ENCODE measurements around the gene ATF7. TPM values are rescaled to one million over a fixed set of nuclear protein-coding genes. Genes with fewer than 3 reads are reported as not detected.

Gene ATF7
- total RNA-seq, 4 donors from 2014 or later = 12.5 to 28.0 (median 20.6) TPM

GRCh38 chr12:53466640-53467039, 159.5 kb downstream of the ATF7 start:
- Histone ChIP-seq H3K4me3 (no peak overlapping the region), H3K27me3 (no peaks in the 10 kb centered on the region), H3K36me3 (peaks cover 65 to 100% (median 87%) of the 10 kb centered on the region in 3 donors), H3K9me3 (no peaks in the 10 kb centered on the region), H3K27ac (no peak overlapping the region), H3K4me1 (peaks cover 0 to 58% (median 22%) of the 10 kb centered on the region in 3 donors)
- no peak for DNase-seq
- TF ChIP-seq CTCF (IDR thresholded peaks at IDR 0.05) = no peak
- no peak for TF ChIP-seq POLR2A (IDR thresholded peaks at IDR 0.05)
- 35 to 46% methylated on average over 4 of the region's 4 CpGs for WGBS, 2 donors
- intact Hi-C loops (cut with DNase I) = no loop called here

- Histone ChIP-seq H3K4me1 (peaks cover 0 to 67% (median 25%) of the 10 kb centered on the region in 3 donors), H3K9me3 (no peaks in the 10 kb centered on the region), H3K27me3 (no peaks in the 10 kb centered on the region), H3K36me3 (peaks cover 75 to 100% (median 87%) of the 10 kb centered on the region in 3 donors), H3K4me3 (no peak overlapping the region), H3K27ac (peak overlapping the region in 1 of 4 donors; percentile 4)
- TF ChIP-seq POLR2A (IDR thresholded peaks at IDR 0.05) (no peak), CTCF (IDR thresholded peaks at IDR 0.05) (peak in 1 of 6 experiments; percentile 9)
- DNase-seq = no peak
- intact Hi-C loops (cut with DNase I) = no loop called here
- 52 to 58% methylated on average over 2 of the region's 2 CpGs for WGBS, 2 donors
Measured at GRCh38 chr12:53465679-53466078, 160.5 kb downstream of the ATF7 start.

GRCh38 chr12:53464685-53465418, 161.3 kb downstream of the ATF7 start:
- H3K36me3 ChIP-seq = peaks cover 82 to 100% (median 87%) of the 10 kb centered on the region in 3 donors
- H3K27ac ChIP-seq = peak overlapping the region in 1 of 4 donors; percentile 4
- no peaks in the 10 kb centered on the region for H3K9me3 ChIP-seq
- peaks cover 0 to 71% (median 25%) of the 10 kb centered on the region in 3 donors for H3K4me1 ChIP-seq
- TF ChIP-seq POLR2A (IDR thresholded peaks at IDR 0.05) (no peak), CTCF (IDR thresholded peaks at IDR 0.05) (no peak)
- no peak for DNase-seq
- intact Hi-C loops (cut with DNase I) = no loop called here
- 84 to 90% methylated on average over 11 of the region's 11 CpGs for WGBS, 2 donors
- H3K27me3 ChIP-seq = no peaks in the 10 kb centered on the region
- H3K4me3 ChIP-seq = no peak overlapping the region

- no peak for DNase-seq
- Histone ChIP-seq H3K27me3 (no peaks in the 10 kb centered on the region), H3K4me3 (no peak overlapping the region), H3K4me1 (peaks cover 0 to 71% (median 25%) of the 10 kb centered on the region in 3 donors), H3K36me3 (peaks cover 86 to 100% (median 87%) of the 10 kb centered on the region in 3 donors), H3K27ac (no peak overlapping the region), H3K9me3 (no peaks in the 10 kb centered on the region)
- intact Hi-C loops (cut with DNase I) = no loop called here
- TF ChIP-seq CTCF (IDR thresholded peaks at IDR 0.05) (no peak), POLR2A (IDR thresholded peaks at IDR 0.05) (no peak)
- 37 to 42% methylated on average over 5 of the region's 5 CpGs for WGBS, 2 donors
Measured at GRCh38 chr12:53463802-53464560, 162.2 kb downstream of the ATF7 start.

- no peaks in the 10 kb centered on the region for H3K27me3 ChIP-seq
- H3K4me1 ChIP-seq = peaks cover 0 to 71% (median 25%) of the 10 kb centered on the region in 3 donors
- peaks cover 89 to 100% (median 90%) of the 10 kb centered on the region in 3 donors for H3K36me3 ChIP-seq
- 69 to 79% methylated on average over 3 of the region's 3 CpGs for WGBS, 2 donors
- H3K4me3 ChIP-seq = no peak overlapping the region
- no peak for DNase-seq
- TF ChIP-seq CTCF (IDR thresholded peaks at IDR 0.05) (no peak), POLR2A (IDR thresholded peaks at IDR 0.05) (no peak)
- H3K9me3 ChIP-seq = no peaks in the 10 kb centered on the region
- intact Hi-C loops (cut with DNase I) = no loop called here
- no peak overlapping the region for H3K27ac ChIP-seq
Measured at GRCh38 chr12:53462935-53463334, 163.2 kb downstream of the ATF7 start.

Data from esophagus squamous epithelium (tissue), 5 donors.